SK-N-MC (cell line): ENCODE data around the gene CDC23.
"Not testable (repeated sequence)": the region's sequence is repeated elsewhere in the genome, so short reads cannot be mapped to it uniquely, and the experiment has no call there.

Experiments used
- EZH2 ChIP-seq: fragments of 200-600 bp; sonication (generic); IDR thresholded peaks from one replicate; pipeline ENCODE4 v1.6.1; 2017; ENCODE audit warnings: antibody characterized with exemption
- POLR2AphosphoS5 ChIP-seq: IDR thresholded peaks from 2 replicates; pipeline ENCODE4 v1.6.1; 2012; ENCODE audit warnings: mild to moderate bottlenecking, low read depth, low read length, borderline replicate concordance

GRCh38 chr5:138247800-138248199 is 34.7 kb upstream of the CDC23 start:
- TF ChIP-seq POLR2AphosphoS5, EZH2: not testable (repeated sequence)
